GM21515 (cell line): ENCODE measurements around the gene RADIL.
"Not testable (repeated sequence)": the region's sequence is repeated elsewhere in the genome, so short reads cannot be mapped to it uniquely, and the experiment has no call there.

Experiments used
- ATAC-seq: cut with Tn5 transposase; IDR thresholded peaks from one replicate; pipeline ENCODE4 v1.9.1; 2021; ENCODE audit not compliant: unreplicated experiment

The RADIL gene

GRCh38 chr7:4794171-4794570 lies 89.3 kb downstream of the RADIL start:
- ATAC-seq = not testable (repeated sequence)

DNA sequence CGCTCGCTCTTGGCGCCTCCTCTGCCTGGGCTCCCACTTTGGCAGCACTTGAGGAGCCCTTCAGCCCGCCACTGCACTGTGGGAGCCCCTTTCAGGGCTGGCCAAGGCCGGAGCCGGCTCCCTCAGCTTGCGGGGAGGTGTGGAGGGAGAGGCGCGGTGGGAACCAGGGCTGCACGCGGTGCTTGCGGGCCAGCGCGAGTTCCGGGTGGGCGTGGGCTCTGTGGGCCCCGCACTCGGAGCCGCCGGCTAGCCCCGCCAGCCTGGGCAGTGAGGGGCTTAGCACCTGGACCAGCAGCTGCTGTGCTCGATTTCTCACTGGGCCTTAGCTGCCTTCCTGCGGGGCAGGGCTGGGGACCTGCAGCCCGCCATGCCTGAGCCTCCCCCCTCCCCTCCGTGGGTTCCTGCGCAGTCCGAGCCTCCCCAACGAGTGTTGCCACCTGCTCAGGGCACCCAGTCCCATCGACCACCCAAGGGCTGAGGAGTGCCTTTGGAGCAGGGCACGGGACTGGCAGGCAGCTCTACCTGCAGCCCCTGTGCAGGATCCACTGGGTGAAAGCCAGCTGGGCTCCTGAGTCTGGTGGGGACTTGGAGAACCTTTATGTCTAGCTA lies 90.0 kb downstream of the RADIL start:
- not testable (repeated sequence) for ATAC-seq

DNA sequence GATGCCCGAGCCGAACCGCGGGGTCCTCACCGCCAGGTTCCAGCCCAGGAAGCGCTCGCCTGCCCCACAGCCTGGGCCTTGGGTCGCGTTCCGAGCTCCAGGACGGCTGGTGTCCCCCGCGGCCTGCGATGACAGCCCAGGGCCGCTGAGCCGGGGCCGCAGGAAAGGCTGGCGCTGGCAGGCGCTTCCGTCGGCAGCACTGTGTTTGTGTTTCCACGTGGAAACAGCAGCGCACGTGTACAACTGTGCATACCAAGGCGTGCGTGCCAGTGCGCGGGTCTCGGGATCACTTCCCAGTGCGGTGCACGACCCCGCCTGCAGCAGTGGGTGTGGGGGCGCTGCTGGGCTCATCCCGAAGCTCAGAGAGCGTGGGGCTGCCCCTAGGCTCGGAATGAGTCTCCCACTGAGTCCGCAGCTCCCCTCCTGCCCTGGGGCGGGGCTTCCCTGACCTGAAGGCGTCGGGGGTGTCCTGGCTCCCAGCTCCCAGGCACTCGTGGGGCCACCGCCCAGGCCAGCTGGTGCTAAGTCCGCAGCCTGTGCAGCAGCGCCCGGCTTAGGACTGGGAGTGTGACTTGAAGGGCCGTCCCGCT lies 90.9 kb downstream of the RADIL start:
- ATAC-seq = no peak

DNA sequence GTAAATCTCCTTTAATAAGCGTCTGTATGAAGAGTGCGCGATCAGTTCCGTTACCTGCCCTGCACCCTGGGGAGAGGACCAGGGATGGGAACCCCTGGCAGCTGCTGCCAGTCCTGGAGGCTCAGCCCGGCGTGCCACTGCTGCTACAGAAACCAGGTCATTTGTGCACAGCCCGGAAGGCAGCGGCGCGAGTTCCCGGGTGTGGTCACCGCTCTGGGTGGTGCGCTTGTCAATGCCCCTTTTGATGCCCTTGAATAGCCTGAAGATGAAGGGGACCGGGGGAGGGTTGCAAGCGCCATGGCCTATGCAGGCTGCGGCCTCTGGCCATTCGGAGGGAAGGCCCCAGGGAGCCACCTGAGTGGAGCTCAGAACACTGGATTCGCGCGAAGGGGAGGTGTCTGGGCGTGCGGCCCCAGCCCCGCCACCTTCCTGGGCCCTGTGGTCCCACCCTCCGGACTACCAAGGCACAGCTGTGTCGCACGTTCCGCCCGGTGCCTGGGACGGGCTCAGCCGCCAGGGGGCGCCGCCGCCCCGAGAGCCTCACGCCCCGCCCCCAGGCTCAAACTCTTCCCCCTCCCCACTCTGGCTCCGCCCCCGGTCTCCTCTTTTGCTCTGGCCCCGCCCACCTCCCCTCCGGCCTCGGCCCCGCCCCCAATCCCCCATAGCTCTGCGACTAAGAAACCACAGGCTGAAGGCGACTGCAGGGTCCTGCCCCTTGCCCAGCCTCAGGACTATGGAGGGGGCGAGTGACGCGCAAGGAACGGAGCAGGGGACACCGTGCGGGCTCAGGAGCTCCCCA lies 91.6 kb downstream of the RADIL start:
- no peak for ATAC-seq

DNA sequence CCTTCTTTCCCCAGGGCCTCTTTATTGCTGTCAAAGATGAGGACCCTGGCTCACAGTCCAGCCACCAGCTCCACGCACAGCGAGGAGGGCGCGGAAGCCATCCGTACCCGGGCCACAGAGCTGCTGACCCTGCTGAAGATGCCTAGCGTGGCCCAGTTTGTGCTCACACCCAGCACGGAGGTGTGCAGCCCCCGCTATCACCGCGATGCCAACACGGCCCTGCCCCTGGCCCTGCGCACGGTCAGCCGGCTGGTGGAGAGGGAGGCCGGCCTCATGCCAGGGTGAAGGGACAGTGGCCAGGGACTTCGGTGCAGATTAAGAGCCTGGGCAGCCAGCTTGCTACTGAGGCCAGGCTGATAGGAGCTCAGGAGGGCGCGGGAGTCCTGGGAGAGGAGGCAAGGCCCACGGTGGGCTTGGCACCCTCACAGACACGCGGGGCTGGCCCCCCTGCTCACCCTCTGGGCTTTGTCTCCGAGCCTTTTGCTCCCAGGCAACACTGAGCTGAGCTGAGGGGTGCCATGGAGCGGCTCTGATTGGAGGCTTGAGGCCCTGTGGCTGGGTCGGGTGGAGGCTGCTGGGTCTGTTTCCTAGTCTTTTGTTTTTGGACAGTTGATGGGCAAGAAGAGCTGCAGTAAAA lies 92.3 kb downstream of the RADIL start:
- no peak for ATAC-seq

- ATAC-seq = no peak
These were observed 93.0 kb downstream of the RADIL start for GRCh38 chr7:4790516-4790991.

GRCh38 chr7:4790078-4790465 lies 93.4 kb downstream of the RADIL start:
- ATAC-seq = no peak

DNA sequence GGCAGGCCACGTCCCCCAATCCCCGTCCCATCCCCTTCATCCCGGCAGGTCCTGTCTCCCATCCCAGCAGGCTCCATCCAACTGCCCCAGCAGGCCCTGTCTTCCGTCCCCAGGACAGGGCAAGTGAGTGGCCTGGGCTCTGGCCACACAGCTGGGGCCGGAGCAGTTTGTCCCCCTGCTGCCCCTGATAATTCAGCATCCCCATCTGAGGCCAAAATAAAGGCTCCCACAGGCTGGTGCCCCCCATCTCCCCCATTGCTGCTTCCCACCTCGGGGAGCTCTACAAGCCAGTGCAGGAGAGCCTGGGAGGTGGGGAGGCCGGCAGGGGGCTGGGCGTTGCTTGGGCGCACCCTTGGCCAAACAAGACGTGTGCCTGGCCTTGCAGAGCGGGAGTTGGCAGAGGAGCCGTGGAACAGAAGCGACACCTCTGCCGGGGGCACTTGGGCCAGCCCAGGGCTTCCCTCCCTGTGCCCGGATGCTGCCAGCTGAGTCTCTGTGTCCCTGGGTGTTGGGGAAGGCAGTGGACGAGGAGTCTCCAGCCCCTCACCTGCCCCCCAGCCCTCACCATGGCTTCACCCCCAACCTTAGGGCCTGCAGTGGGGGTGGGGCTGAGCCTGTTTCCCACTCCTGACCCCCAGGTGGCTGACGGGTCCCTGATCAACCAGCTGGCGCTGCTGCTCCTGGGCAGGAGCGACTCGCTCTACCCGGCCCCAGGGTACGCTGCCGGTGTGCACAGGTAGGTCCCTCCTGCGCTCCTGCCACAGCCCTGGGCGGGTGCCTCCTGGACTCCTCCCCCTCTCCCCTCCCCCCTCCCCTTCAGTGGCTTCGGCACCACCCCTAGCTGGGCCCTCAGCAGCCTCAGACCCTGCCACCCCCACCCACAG lies 94.1 kb downstream of the RADIL start:
- ATAC-seq = no peak

DNA sequence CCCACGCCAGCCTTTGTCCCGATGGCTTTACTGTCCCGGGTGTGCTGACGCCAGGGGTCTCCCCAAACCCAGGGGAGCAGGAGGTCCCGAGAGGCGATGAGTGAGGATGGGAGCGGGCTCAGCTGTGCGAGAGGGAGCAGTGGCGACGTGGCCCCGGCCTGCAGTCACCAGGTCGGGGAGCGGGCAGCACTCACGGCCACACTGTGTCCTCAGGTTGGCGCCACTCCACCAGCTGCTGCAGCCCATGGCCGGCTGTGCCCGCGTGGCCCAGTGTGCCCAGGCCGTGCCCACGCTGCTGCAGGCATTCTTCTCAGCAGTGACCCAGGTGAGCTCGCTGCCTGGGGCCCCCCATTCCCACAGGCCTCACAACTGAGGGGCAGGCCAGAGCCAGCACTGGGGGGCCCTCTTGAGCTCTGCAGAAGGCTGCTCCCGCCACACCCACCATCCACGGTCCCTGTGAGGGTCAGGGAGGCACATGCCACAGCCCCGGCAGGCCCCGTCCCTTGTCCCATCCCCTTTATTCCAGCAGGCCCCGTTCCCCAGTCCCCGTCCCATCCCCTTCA lies 94.8 kb downstream of the RADIL start:
- no peak for ATAC-seq

GRCh38 chr7:4787947-4788626 lies 95.4 kb downstream of the RADIL start:
- no peak for ATAC-seq

- no peak for ATAC-seq
These were observed 96.0 kb downstream of the RADIL start for GRCh38 chr7:4787541-4787940.

- no peak for ATAC-seq
These were observed 97.5 kb downstream of the RADIL start for GRCh38 chr7:4786015-4786414.

- no peak for ATAC-seq
These were observed 98.1 kb downstream of the RADIL start for GRCh38 chr7:4785371-4785770.

DNA sequence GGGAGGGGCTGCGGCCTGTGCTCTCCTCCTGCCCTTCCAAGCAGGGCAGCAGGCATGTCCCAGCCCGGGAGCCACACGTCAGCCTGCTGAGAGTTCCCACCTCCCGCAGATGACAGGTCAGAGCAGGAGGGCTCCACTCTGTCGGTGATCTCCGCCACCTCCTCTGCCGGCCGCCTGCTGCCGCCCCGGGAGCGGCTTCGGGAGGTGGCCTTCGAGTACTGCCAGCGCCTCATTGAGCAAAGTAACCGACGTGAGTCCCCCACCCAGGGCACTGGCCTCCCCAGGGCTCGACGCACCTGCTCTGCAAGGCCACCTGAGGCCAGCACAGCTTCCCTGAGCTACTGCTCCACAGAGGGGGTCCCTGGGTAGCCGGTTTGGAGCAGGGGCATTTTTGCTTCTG lies 98.7 kb downstream of the RADIL start:
- no peak for ATAC-seq

DNA sequence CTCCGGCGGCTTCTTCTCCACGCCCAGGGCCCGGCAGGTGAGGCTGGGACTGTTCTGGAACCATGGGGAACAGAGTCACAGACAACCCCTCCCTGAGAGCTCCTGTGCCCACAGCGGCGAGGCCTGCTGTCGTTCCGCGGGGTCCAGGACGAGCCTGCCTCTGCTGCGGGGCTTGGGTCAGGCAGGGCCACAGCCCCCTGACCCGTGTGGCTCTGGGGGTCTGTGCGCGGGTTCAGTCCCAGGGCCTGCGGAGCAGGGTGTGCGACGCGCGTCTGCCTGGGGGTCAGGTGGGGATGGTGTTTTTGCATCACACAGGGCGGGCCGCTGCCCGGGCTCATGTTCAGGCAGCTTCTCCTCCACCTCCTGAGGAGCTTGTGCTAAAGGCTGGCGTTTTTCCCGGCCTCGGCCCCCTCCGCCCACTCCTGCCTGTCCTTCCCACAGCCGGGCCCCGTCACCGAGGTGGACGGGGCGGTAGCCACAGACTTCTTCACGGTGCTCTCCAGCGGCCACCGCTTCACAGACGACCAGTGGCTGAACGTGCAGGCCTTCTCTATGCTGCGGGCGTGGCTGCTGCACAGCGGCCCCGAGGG lies 99.7 kb downstream of the RADIL start:
- ATAC-seq = no peak

DNA sequence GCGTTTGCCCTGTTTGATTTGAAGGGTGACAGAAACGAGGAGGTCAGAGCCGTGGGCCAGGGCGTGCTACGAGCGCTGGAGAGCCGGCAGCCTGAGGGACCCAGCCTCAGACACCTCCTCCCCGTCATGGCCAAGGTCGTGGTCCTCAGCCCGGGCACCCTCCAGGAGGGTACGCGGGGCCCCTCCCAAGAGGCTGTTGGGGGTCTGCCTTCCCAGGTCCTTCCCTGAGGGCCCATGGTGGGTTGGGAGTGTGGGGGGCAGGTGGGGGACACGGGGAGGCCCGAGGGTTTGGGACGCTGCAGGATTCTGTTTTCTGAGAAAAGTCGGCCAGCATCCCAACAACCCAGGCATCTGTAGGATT lies 100.2 kb downstream of the RADIL start:
- no peak for ATAC-seq

- ATAC-seq = no peak
These were observed 100.9 kb downstream of the RADIL start for GRCh38 chr7:4782333-4783291.

DNA sequence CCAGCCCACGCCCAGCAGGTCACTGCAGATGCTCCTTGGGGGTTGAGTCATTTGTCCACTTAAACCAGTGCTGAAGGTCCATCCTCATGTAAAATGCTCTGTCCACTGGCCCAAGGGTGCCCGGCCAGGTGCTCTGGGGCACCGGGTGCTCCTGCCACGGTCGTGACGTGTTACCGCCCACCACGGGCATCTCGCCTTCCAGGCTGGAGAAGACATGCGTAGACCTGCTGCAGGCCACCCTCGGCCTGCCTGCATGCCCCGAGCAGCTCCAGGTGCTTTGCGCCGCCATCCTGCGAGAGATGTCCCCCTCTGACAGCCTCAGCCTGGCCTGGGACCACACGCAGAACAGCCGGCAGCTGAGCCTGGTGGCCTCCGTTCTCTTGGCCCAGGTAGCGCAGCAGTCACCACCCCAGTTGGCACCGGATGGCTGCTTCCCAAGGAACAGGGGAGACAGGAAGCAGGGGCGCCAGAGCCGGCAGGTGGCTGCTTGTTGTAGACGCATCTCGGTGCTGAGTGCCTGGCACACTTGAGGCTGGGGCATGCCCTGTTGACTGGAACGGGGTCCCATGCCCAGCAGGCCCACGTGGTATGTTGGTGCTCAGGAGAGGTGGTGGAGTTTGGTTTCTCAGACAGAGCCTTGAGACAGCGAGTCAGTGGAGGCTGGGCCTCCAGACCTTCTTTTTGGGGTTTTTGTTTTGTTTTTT lies 102.0 kb downstream of the RADIL start:
- no peak for ATAC-seq
